Loucy (cell line): ENCODE results near the gene PSMD14.

Source experiments
- CTCF ChIP-seq: fragments of 200-600 bp; sonication (generic); conservative IDR thresholded peaks from 2 replicates; pipeline ENCODE4 v1.5.1; 2014; ENCODE audit warnings: mild to moderate bottlenecking, antibody characterized with exemption, low read length
- EZH2phosphoT487 ChIP-seq: fragments of 200-600 bp; IDR thresholded peaks from 2 replicates; pipeline ENCODE4 v1.6.1; 2018; ENCODE audit warnings: antibody characterized with exemption, mild to moderate bottlenecking, moderate library complexity, borderline replicate concordance

- TF ChIP-seq CTCF = no peak
- TF ChIP-seq EZH2phosphoT487 = no peak
Observed at GRCh38 chr2:161373942-161374341, 65.7 kb downstream of the PSMD14 start.
